GM12878 (cell line): ENCODE measurements around the gene PPP4C. TPM values are rescaled to one million over a fixed set of nuclear protein-coding genes. Genes with fewer than 3 reads are reported as not detected.
A peak's percentile ranks its signal among the peaks of the same experiment; 100 is the strongest.

ENCODE experiments used
- ATAC-seq: fragments of 200-7000 bp; cut with Tn5 transposase; 3 replicates; pipeline ENCODE4 v1.9.1; 2020; ENCODE audit warnings: mild to moderate bottlenecking, moderate library complexity
- BruUV-seq: library from RNA; stranded (reverse); fragments of 400-500 nt; replicated peaks from 2 replicates; lab custom pipeline; 2021; lab: Mats Ljungman, UMichigan
- CTCF ChIA-PET: fragments of 300-600 bp; sonication (Branson Sonifier 250); formaldehyde crosslinking; extraction: SDS; loops from one replicate; lab custom pipeline; 2021; ENCODE audit warnings: inconsistent platforms; lab: Yijun Ruan, JAX
- POLR2A ChIA-PET: fragments of 350-600 bp; formaldehyde crosslinking; extraction: SDS; loops from one replicate; lab custom pipeline; 2021; ENCODE audit warnings: inconsistent platforms; lab: Charles Lee
- RAD21 ChIA-PET: fragments of 300-600 bp; sonication (Branson Sonifier 250); formaldehyde crosslinking; loops from one replicate; lab custom pipeline; 2023; ENCODE audit warnings: antibody characterized with exemption; ENCODE audit not compliant: unreplicated experiment; lab: Charles Lee
- SMC1A ChIA-PET: fragments of 300-600 bp; sonication (Branson Sonifier 250); formaldehyde crosslinking; loops from one replicate; lab custom pipeline; 2023; ENCODE audit not compliant: unreplicated experiment, uncharacterized antibody; lab: Charles Lee
- DNase-seq: peaks from one replicate; pipeline ENCODE4 v3.0.0-alpha.2; 2011; ENCODE audit warnings: low read depth, low spot score
- FAIRE-seq: peaks from 3 replicates; lab custom pipeline; 2011; peaks lifted over from hg19 to GRCh38; lab: Jason Lieb, UNC
- H2AFZ ChIP-seq: 2 replicates; pipeline ENCODE4 v1.6.0; 2011; ENCODE audit warnings: low read depth, low read length, control low read depth; ENCODE audit not compliant: control insufficient read depth
- H3K27ac ChIP-seq: 2 replicates; pipeline ENCODE4 v1.5.1; 2011; ENCODE audit warnings: control low read depth; ENCODE audit not compliant: control insufficient read depth, insufficient read depth
- H3K27me3 ChIP-seq, 2 experiments: replicated peaks in 1 of 2; 2 replicates each; pipeline versions ENCODE4 v1.6.0 to v1.6.1; 2011; ENCODE audit warnings: low read length in 1 of 2; ENCODE audit not compliant: control insufficient read depth in 2 of 2, insufficient read depth in 2 of 2
- H3K36me3 ChIP-seq, 2 experiments: 2 replicates each; pipeline ENCODE4 v1.5.1; 2011; ENCODE audit warnings: low read length in 1 of 2; ENCODE audit not compliant: control insufficient read depth in 2 of 2, insufficient read depth in 2 of 2
- H3K4me1 ChIP-seq: 2 replicates; pipeline ENCODE4 v1.6.1; 2011; ENCODE audit warnings: mild to moderate bottlenecking, low read length, moderate library complexity, mixed read lengths; ENCODE audit not compliant: control insufficient read depth, insufficient read depth
- H3K4me2 ChIP-seq: 2 replicates; pipeline ENCODE4 v1.6.0; 2011; ENCODE audit warnings: control low read depth; ENCODE audit not compliant: control insufficient read depth, insufficient read depth
- H3K4me3 ChIP-seq: fragments of 200-600 bp; sonication (generic); 2 replicates; pipeline ENCODE4 v1.5.1; 2016
- H3K79me2 ChIP-seq: 2 replicates; pipeline ENCODE4 v1.6.0; 2011; ENCODE audit warnings: low read length; ENCODE audit not compliant: control insufficient read depth, insufficient read depth
- H3K9ac ChIP-seq: 2 replicates; pipeline ENCODE4 v1.8.0; 2011; ENCODE audit warnings: low read length, control low read depth, mixed read lengths; ENCODE audit not compliant: control insufficient read depth, insufficient read depth
- H3K9me3 ChIP-seq: replicated peaks from 3 replicates; pipeline ENCODE4 v1.5.1; 2011; ENCODE audit warnings: mild to moderate bottlenecking, low read length; ENCODE audit not compliant: control insufficient read depth, insufficient read depth
- H4K20me1 ChIP-seq: 2 replicates; pipeline ENCODE4 v1.6.0; 2011; ENCODE audit not compliant: control insufficient read depth, insufficient read depth
- ASH2L ChIP-seq: fragments of 300-600, 200-600 bp; sonication (generic); IDR thresholded peaks from 2 replicates; pipeline ENCODE4 v1.6.1; 2017; ENCODE audit warnings: low read depth, mild to moderate bottlenecking, borderline replicate concordance
- CBX3 ChIP-seq: fragments of 200-600 bp; sonication (generic); IDR thresholded peaks from 2 replicates; pipeline ENCODE4 v1.6.1; 2016; ENCODE audit warnings: low read depth, borderline replicate concordance
- CHD2 ChIP-seq: IDR thresholded peaks from 2 replicates; pipeline ENCODE4 v1.6.1; 2011; ENCODE audit warnings: low read depth, low read length, improper control_type of control experiment, borderline replicate concordance
- E2F4 ChIP-seq: IDR thresholded peaks from 2 replicates; pipeline ENCODE4 v1.6.1; 2012; ENCODE audit warnings: low read depth, low read length, improper control_type of control experiment
- EED ChIP-seq: sonication (generic); IDR thresholded peaks from 2 replicates; pipeline ENCODE4 v1.6.1; 2016; ENCODE audit warnings: antibody characterized with exemption, low read depth
- EZH2 ChIP-seq: IDR thresholded peaks from 2 replicates; pipeline ENCODE4 v1.6.1; 2012; ENCODE audit warnings: low read depth, mild to moderate bottlenecking, control low read depth, inconsistent platforms, low read length, borderline replicate concordance; ENCODE audit not compliant: control insufficient read depth
- GABPA ChIP-seq: IDR thresholded peaks from 2 replicates; pipeline ENCODE4 v1.6.1; 2014; ENCODE audit warnings: antibody characterized with exemption, low read depth, mild to moderate bottlenecking, inconsistent platforms
- IKZF2 ChIP-seq, 2 experiments: fragments of 450-650 bp; IDR thresholded peaks; 2 replicates each; pipeline ENCODE4 v1.6.1; 2017; ENCODE audit warnings: mild to moderate bottlenecking in 2 of 2, moderate library complexity in 2 of 2
- IRF5 ChIP-seq: fragments of 450-650 bp; IDR thresholded peaks from 2 replicates; pipeline ENCODE4 v1.6.1; 2017; ENCODE audit warnings: borderline replicate concordance
- PAX5 ChIP-seq: IDR thresholded peaks from 2 replicates; pipeline ENCODE4 v1.6.1; 2011; ENCODE audit warnings: low read depth, low read length, borderline replicate concordance
- POLR2AphosphoS5 ChIP-seq: IDR thresholded peaks from 2 replicates; pipeline ENCODE4 v1.6.1; 2011; ENCODE audit warnings: mild to moderate bottlenecking, low read length, inconsistent platforms
- POU2F2 ChIP-seq: IDR thresholded peaks from 3 replicates; pipeline ENCODE4 v1.6.1; 2011; ENCODE audit warnings: low read depth, mild to moderate bottlenecking, low read length, borderline replicate concordance
- SMARCA5 ChIP-seq: fragments of 450-650 bp; IDR thresholded peaks from 2 replicates; pipeline ENCODE4 v1.6.1; 2017; ENCODE audit warnings: mild to moderate bottlenecking
- SREBF2 ChIP-seq: IDR thresholded peaks from 2 replicates; pipeline ENCODE4 v1.6.1; 2012; ENCODE audit warnings: mild to moderate bottlenecking, low read length
- ZNF384 ChIP-seq: IDR thresholded peaks from 2 replicates; pipeline ENCODE4 v1.6.1; 2012; ENCODE audit warnings: low read depth, mild to moderate bottlenecking, low read length, improper control_type of control experiment, borderline replicate concordance
- ZNF687 ChIP-seq: fragments of 450-650 bp; IDR thresholded peaks from 2 replicates; pipeline ENCODE4 v1.6.1; 2017; ENCODE audit warnings: mild to moderate bottlenecking, moderate library complexity
- WGBS: methylation state at CpG from one replicate; pipeline ENCODE4 v1.1.6; 2016; ENCODE audit warnings: low lambda C conversion rate; ENCODE audit not compliant: insufficient replicate concordance, insufficient coverage; ENCODE audit errors: missing lambda C conversion rate; 5-methylcytosine and 5-hydroxymethylcytosine counted together
- in situ Hi-C: fragments of 300-500 bp; cut with MboI; formaldehyde crosslinking; loops from 9 replicates; pipeline ENCODE4 v1.14.3; 2018; ENCODE audit warnings: mixed read lengths
- intact Hi-C: fragments of 100-400 bp; cut with micrococcal nuclease; formaldehyde crosslinking; loops from one replicate; pipeline ENCODE4 v1.14.2; 2022; ENCODE audit not compliant: unreplicated experiment
- polyA plus RNA-seq, 11 experiments: library from polyadenylated mRNA; depleted of rRNA in 4 of 11; unstranded in 6 of 11; stranded (reverse) in 5 of 11; fragments of >200 nt; fragmentation: Nextera tagmentation in 4 of 11; fragmentation: Illumina TruSeq in 1 of 11; extraction: Ambion mirVana in 4 of 11; extraction: Trizol in 1 of 11; gene quantifications; 1 replicate in 1 of 11; 2 replicates in 10 of 11; pipeline versions ENCODE4 v1.2.1 to v1.2.3, GENCODE V29; 2011 to 2016; ENCODE audit warnings: inconsistent platforms in 2 of 11, missing spikeins in 2 of 11, low read depth in 1 of 11
- total RNA-seq, 4 experiments: library from RNA; depleted of rRNA in 3 of 4; stranded (reverse); fragments of >200 nt in 3 of 4; fragmentation: Illumina TruSeq in 1 of 4; extraction: Trizol in 1 of 4; gene quantifications; 2 replicates each; pipeline versions ENCODE4 v1.2.1 to v1.2.3, GENCODE V29; 2013 to 2021

Gene PPP4C
- total and polyA plus RNA-seq, 10 of the 15 experiments (the other 5 are each of a cell fraction or from before 2014, with no cell fraction given): 2.7 to 240 (median 124) TPM

- ChIA-PET CTCF (interaction anchor here (0.6 to 6.8 kb wide), 47 partner anchors 10 to 586 kb away, joined by 3 to 77 read pairs (median 4); partner anchors contain the start of genes ALDOA, CD2BP2, CORO1A and DCTPP1), POLR2A (interaction anchor here (1.0 to 5.3 kb wide), 11 partner anchors 17 to 558 kb away, joined by 3 to 59 read pairs (median 6); partner anchors contain the start of genes ALDOA, CORO1A, DCTPP1 and PPP4C), RAD21 (interaction anchor here (0.7 to 3.7 kb wide), 22 partner anchors 16 to 338 kb away, joined by 3 to 42 read pairs (median 5); partner anchors contain the start of genes ALDOA, CORO1A, MAPK3 and PPP4C), SMC1A (interaction anchor here (0.6 to 3.5 kb wide), 26 partner anchors 10 to 605 kb away, joined by 3 to 30 read pairs (median 4); partner anchors contain the start of genes ALDOA, CORO1A, DCTPP1 and TBC1D10B)
- DNase-seq: peak; percentile 93
- peak; percentile 75 for FAIRE-seq
- peak overlapping the region; percentile 97 for H3K4me2 ChIP-seq
- peaks cover 2% of the 10 kb centered on the region; the same call in 1 of the 2 replicates for H3K79me2 ChIP-seq
- H3K9me3 ChIP-seq: peaks cover 8% of the 10 kb centered on the region
- H3K4me1 ChIP-seq: peaks cover 26% of the 10 kb centered on the region
- H3K4me3 ChIP-seq: peak overlapping the region; percentile 72
- WGBS: under 1% methylated on average over 22 of the region's 22 CpGs
- peak overlapping the region; percentile 88 for H3K27ac ChIP-seq
- intact Hi-C loops (loop anchor here (5.0 to 10.0 kb wide), 2 partner anchors 262 to 315 kb away; partner anchors contain the start of genes CD2BP2 and ZNF771), in situ Hi-C loops (loop anchor here (5.0 to 25.0 kb wide), 2 partner anchors 315 to 1795 kb away; partner anchors contain the start of gene ZNF771)
- no peaks in the 10 kb centered on the region; a peak in 1 of 4 replicates for H3K36me3 ChIP-seq
- TSS peak; percentile 63 for BruUV-seq
- H3K9ac ChIP-seq: peak overlapping the region; percentile 92
- H3K27me3 ChIP-seq: no peaks in the 10 kb centered on the region
- H2AFZ ChIP-seq: peak overlapping the region; percentile 97
- H4K20me1 ChIP-seq: no peaks in the 10 kb centered on the region
- peak; percentile 84 for ATAC-seq
- peak; percentile 100 for TF ChIP-seq SMARCA5
- TF ChIP-seq POLR2AphosphoS5: no peak
- TF ChIP-seq EED: peak; percentile 89
- TF ChIP-seq CBX3: no peak
- TF ChIP-seq IKZF2 (IDR thresholded peaks at IDR 0.05): peak; percentile 93 to 95
- TF ChIP-seq ZNF384: 0 out of 2 replicates have a peak, but pooled peaks have one; percentile 11
- TF ChIP-seq CHD2: peak; percentile 55; the same call in 1 of the 2 replicates
- no peak for TF ChIP-seq IRF5
- no peak for TF ChIP-seq GABPA
- no peak for TF ChIP-seq ASH2L
- TF ChIP-seq POU2F2: peak; percentile 18; the same call in 1 of the 3 replicates
- peak; percentile 80 for TF ChIP-seq E2F4
- TF ChIP-seq ZNF687: peak; percentile 99
- no peak for TF ChIP-seq SREBF2
- TF ChIP-seq EZH2: no peak
- 0 out of 2 replicates have a peak, but pooled peaks have one; percentile 54 for TF ChIP-seq PAX5
Observed at GRCh38 chr16:30092373-30093010, 16.7 kb downstream of the PPP4C start.
